Keratinocyte (primary cell): ENCODE measurements around the gene PID1. TPM values are rescaled to one million over a fixed set of nuclear protein-coding genes. Genes with fewer than 3 reads are reported as not detected.

ENCODE experiments used
- DNase-seq: peaks from one replicate; pipeline ENCODE4 v3.0.0-alpha.2; 2011; ENCODE audit warnings: low read depth, missing footprints, low spot score
- FAIRE-seq: peaks from 2 replicates; lab custom pipeline; 2011; peaks lifted over from hg19 to GRCh38; lab: Jason Lieb, UNC
- H2AFZ ChIP-seq: 2 replicates; pipeline ENCODE4 v1.6.0; 2012; ENCODE audit warnings: low read length, control low read depth, inconsistent platforms; ENCODE audit not compliant: control insufficient read depth
- H3K27ac ChIP-seq: 2 replicates; pipeline ENCODE4 v1.5.1; 2011; ENCODE audit warnings: low read length; ENCODE audit not compliant: control insufficient read depth, insufficient read depth
- H3K27me3 ChIP-seq: 3 replicates; pipeline ENCODE4 v1.6.0; 2011; ENCODE audit warnings: low read length; ENCODE audit not compliant: control insufficient read depth, insufficient read depth; ENCODE audit errors: extremely low read depth
- H3K36me3 ChIP-seq, 2 experiments: 2 replicates in 1 of 2; 3 replicates in 1 of 2; pipeline ENCODE4 v1.5.1; 2011; ENCODE audit warnings: low read length in 2 of 2, mild to moderate bottlenecking in 1 of 2; ENCODE audit not compliant: control insufficient read depth in 2 of 2, insufficient read depth in 2 of 2; ENCODE audit errors: extremely low read depth in 1 of 2
- H3K4me1 ChIP-seq: 3 replicates; pipeline ENCODE4 v1.5.1; 2011; ENCODE audit warnings: low read length; ENCODE audit not compliant: control insufficient read depth, insufficient read depth; ENCODE audit errors: extremely low read depth
- H3K4me2 ChIP-seq: 3 replicates; pipeline ENCODE4 v1.6.0; 2011; ENCODE audit warnings: low read depth, low read length; ENCODE audit not compliant: control insufficient read depth, insufficient read depth; ENCODE audit errors: extremely low read depth
- H3K4me3 ChIP-seq, 3 experiments: fragments of 200-600 bp in 1 of 3; sonication (generic) in 1 of 3; 2 replicates in 2 of 3; 3 replicates in 1 of 3; pipeline ENCODE4 v1.5.1; 2011 to 2016; ENCODE audit warnings: low read length in 3 of 3, mild to moderate bottlenecking in 3 of 3, control low read depth in 2 of 3, inconsistent platforms in 1 of 3, low read depth in 1 of 3, mixed read lengths in 1 of 3, mixed run types in 1 of 3, moderate library complexity in 1 of 3; ENCODE audit not compliant: control insufficient read depth in 2 of 3, insufficient read depth in 2 of 3; ENCODE audit errors: extremely low read depth in 1 of 3
- H3K79me2 ChIP-seq: 2 replicates; pipeline ENCODE4 v1.6.0; 2012; ENCODE audit warnings: low read length; ENCODE audit not compliant: control insufficient read depth, insufficient read depth
- H3K9ac ChIP-seq: 3 replicates; pipeline ENCODE4 v1.6.0; 2011; ENCODE audit warnings: low read length; ENCODE audit not compliant: control insufficient read depth, insufficient read depth; ENCODE audit errors: extremely low read depth
- H3K9me1 ChIP-seq: 3 replicates; pipeline ENCODE4 v1.6.0; 2011; ENCODE audit warnings: low read length; ENCODE audit not compliant: control insufficient read depth, insufficient read depth; ENCODE audit errors: extremely low read depth
- H3K9me3 ChIP-seq: 2 replicates; pipeline ENCODE4 v1.5.1; 2012; ENCODE audit warnings: low read depth, low read length; ENCODE audit not compliant: control insufficient read depth
- H4K20me1 ChIP-seq: 3 replicates; pipeline ENCODE4 v1.6.0; 2011; ENCODE audit warnings: low read length; ENCODE audit not compliant: control insufficient read depth, insufficient read depth; ENCODE audit errors: extremely low read depth
- CTCF ChIP-seq, 3 experiments: IDR thresholded peaks in 1 of 3; conservative IDR thresholded peaks in 1 of 3; optimal IDR thresholded peaks in 1 of 3; 2 replicates in 2 of 3; 3 replicates in 1 of 3; pipeline versions ENCODE3 to v1.5.1; 2011; ENCODE audit warnings: low read length in 3 of 3, mild to moderate bottlenecking in 3 of 3, moderate library complexity in 2 of 3, control low read depth in 1 of 3, inconsistent platforms in 1 of 3; ENCODE audit not compliant: insufficient read depth in 2 of 3; ENCODE audit errors: extremely low read depth in 1 of 3
- EZH2 ChIP-seq: IDR thresholded peaks from one replicate; pipeline ENCODE4 v1.6.1; 2012; ENCODE audit warnings: inconsistent platforms, mild to moderate bottlenecking, low read length, moderate library complexity
- dilution Hi-C: fragments of 300-500 bp; cut with MboI; formaldehyde crosslinking; loops from one replicate; pipeline ENCODE4 v1.7.0; 2020; ENCODE audit warnings: low sequenced_read_pairs; ENCODE audit not compliant: extremely low pct_ligation_motif_present
- polyA plus RNA-seq, 5 experiments: library from polyadenylated mRNA; depleted of rRNA in 3 of 5; stranded (reverse) in 3 of 5; stranded (forward) in 1 of 5; unstranded in 1 of 5; fragments of >200 nt; gene quantifications; 1 replicate in 1 of 5; 2 replicates in 3 of 5; 3 replicates in 1 of 5; pipeline versions ENCODE4 v1.2.1 to v1.2.3, GENCODE V29; 2011 to 2012; ENCODE audit warnings: missing spikeins in 2 of 5, low read depth in 1 of 5, low replicate concordance in 1 of 5

PID1 gene
- polyA plus RNA-seq, 1 donor (not counting 4 experiments of a cell fraction or from before 2014, with no cell fraction given): 5.4 TPM

- no peak for FAIRE-seq
- no peaks in the 10 kb centered on the region for H3K9me1 ChIP-seq
- dilution Hi-C loops: no loop called here
- TF ChIP-seq EZH2 (no peak), CTCF (optimal IDR thresholded peaks at IDR 0.05 in 1 of 3, IDR thresholded peaks at IDR 0.05 in 1 of 3, conservative IDR thresholded peaks at IDR 0.05 in 1 of 3; ENCODE audit: extremely low read depth in 1 of 3, insufficient read depth in 2 of 3, low read length in 3 of 3) (no peak)
- no peaks in the 10 kb centered on the region for H3K9me3 ChIP-seq
- no peaks in the 10 kb centered on the region for H3K36me3 ChIP-seq
- H4K20me1 ChIP-seq: no peaks in the 10 kb centered on the region
- H3K4me3 ChIP-seq: no peak overlapping the region
- no peak overlapping the region for H3K9ac ChIP-seq
- H3K27ac ChIP-seq: no peak overlapping the region
- H3K27me3 ChIP-seq: no peaks in the 10 kb centered on the region
- H3K4me2 ChIP-seq: no peak overlapping the region
- no peak for DNase-seq
- no peak overlapping the region for H2AFZ ChIP-seq
- H3K4me1 ChIP-seq: peaks cover 4% of the 10 kb centered on the region
- no peaks in the 10 kb centered on the region for H3K79me2 ChIP-seq
Observed at GRCh38 chr2:229088966-229089700, 182.0 kb downstream of the PID1 start.

GRCh38 chr2:229088517-229088913 lies 182.6 kb downstream of the PID1 start:
- Histone ChIP-seq H3K4me2 (peak overlapping the region; percentile 16), H3K4me3 (no peak overlapping the region), H3K36me3 (no peaks in the 10 kb centered on the region), H3K27ac (no peak overlapping the region), H3K9me1 (no peaks in the 10 kb centered on the region), H3K9me3 (no peaks in the 10 kb centered on the region), H3K27me3 (no peaks in the 10 kb centered on the region), H3K4me1 (peaks cover 4% of the 10 kb centered on the region), H3K79me2 (no peaks in the 10 kb centered on the region), H2AFZ (peak overlapping the region; percentile 3), H4K20me1 (no peaks in the 10 kb centered on the region), H3K9ac (no peak overlapping the region)
- dilution Hi-C loops: no loop called here
- no peak for TF ChIP-seq CTCF (optimal IDR thresholded peaks at IDR 0.05 in 1 of 3, IDR thresholded peaks at IDR 0.05 in 1 of 3, conservative IDR thresholded peaks at IDR 0.05 in 1 of 3; ENCODE audit: extremely low read depth in 1 of 3, insufficient read depth in 2 of 3, low read length in 3 of 3)
- no peak for FAIRE-seq
- DNase-seq: no peak
